Neural cell (in vitro differentiated cells): Measurements from ENCODE around the gene UBE2E1. TPM values are rescaled to one million over a fixed set of nuclear protein-coding genes. Genes with fewer than 3 reads are reported as not detected.
A peak's percentile ranks its signal among the peaks of the same experiment; 100 is the strongest.

Experiments used
- H2AFZ ChIP-seq: fragments of 200-600, 300-800 bp; sonication (generic), shearing (Covaris generic); 2 replicates; pipeline ENCODE4 v1.6.0; 2014; ENCODE audit warnings: low read depth, mild to moderate bottlenecking, antibody characterized with exemption, low read length, moderate library complexity
- H3F3A ChIP-seq: fragments of 200-600 bp; shearing (Covaris generic); 2 replicates; pipeline ENCODE4 v1.6.1; 2016; ENCODE audit warnings: mild to moderate bottlenecking, moderate library complexity, mixed read lengths, antibody characterized with exemption, low read length; ENCODE audit not compliant: insufficient read depth, poor library complexity, severe bottlenecking
- H3K27ac ChIP-seq: fragments of 200-600, 300-800 bp; sonication (generic), shearing (Covaris generic); 2 replicates; pipeline ENCODE4 v1.5.1; 2014; ENCODE audit warnings: mild to moderate bottlenecking, low read length, moderate library complexity
- H3K27me3 ChIP-seq: fragments of 300-800, 200-600 bp; sonication (generic), shearing (Covaris generic); 2 replicates; pipeline ENCODE4 v1.6.0; 2014; ENCODE audit warnings: mild to moderate bottlenecking, low read depth, low read length, moderate library complexity; ENCODE audit not compliant: insufficient read depth
- H3K36me3 ChIP-seq: fragments of 300-800, 200-600 bp; sonication (generic), shearing (Covaris generic); 2 replicates; pipeline ENCODE4 v1.5.1; 2014; ENCODE audit warnings: mild to moderate bottlenecking, antibody characterized with exemption, low read length, moderate library complexity; ENCODE audit not compliant: insufficient read depth
- H3K4me2 ChIP-seq: fragments of 300-800, 200-600 bp; sonication (generic), shearing (Covaris generic); 2 replicates; pipeline ENCODE4 v1.6.0; 2014; ENCODE audit warnings: mild to moderate bottlenecking, low read length
- H3K4me3 ChIP-seq: fragments of 300-800, 200-600 bp; sonication (generic), shearing (Covaris generic); 2 replicates; pipeline ENCODE4 v1.5.1; 2014; ENCODE audit warnings: mild to moderate bottlenecking, low read length, moderate library complexity
- H3K79me2 ChIP-seq: fragments of 200-600 bp; shearing (Covaris generic); replicated peaks from 2 replicates; pipeline ENCODE4 v1.6.0; 2014; ENCODE audit warnings: mild to moderate bottlenecking, low read length, moderate library complexity; ENCODE audit not compliant: insufficient read depth
- H3K9ac ChIP-seq: fragments of 300-800, 200-600 bp; sonication (generic), shearing (Covaris generic); 2 replicates; pipeline ENCODE4 v1.6.1; 2016; ENCODE audit warnings: mild to moderate bottlenecking, low read length, mixed read lengths
- H3K9me2 ChIP-seq: fragments of 200-600 bp; shearing (Covaris generic); 2 replicates; pipeline ENCODE4 v1.6.1; 2016; ENCODE audit warnings: mild to moderate bottlenecking, low read length, mixed read lengths; ENCODE audit not compliant: insufficient read depth
- H3K9me3 ChIP-seq: fragments of 200-600, 300-800 bp; sonication (generic), shearing (Covaris generic); 2 replicates; pipeline ENCODE4 v1.6.1; 2016; ENCODE audit warnings: mild to moderate bottlenecking, mixed run types, low read length, moderate library complexity, mixed read lengths
- H4K20me1 ChIP-seq: fragments of 200-600 bp; shearing (Covaris generic); 2 replicates; pipeline ENCODE4 v1.6.1; 2016; ENCODE audit warnings: mild to moderate bottlenecking, mixed run types; ENCODE audit not compliant: insufficient read depth
- CTCF ChIP-seq: fragments of 450-650 bp; IDR thresholded peaks from 2 replicates; pipeline ENCODE4 v1.5.1; 2014; ENCODE audit warnings: antibody characterized with exemption, mild to moderate bottlenecking, moderate library complexity; ENCODE audit not compliant: poor library complexity, severe bottlenecking
- EP300 ChIP-seq: fragments of 450-650 bp; conservative IDR thresholded peaks from 2 replicates; pipeline ENCODE4 v1.6.1; 2014; ENCODE audit warnings: antibody characterized with exemption, mild to moderate bottlenecking, moderate library complexity; ENCODE audit not compliant: poor library complexity, severe bottlenecking
- EZH2 ChIP-seq: fragments of 200-600, 300-800 bp; shearing (Covaris generic), sonication (generic); IDR thresholded peaks from 2 replicates; pipeline ENCODE4 v1.6.1; 2014; ENCODE audit warnings: antibody characterized with exemption, low read length, borderline replicate concordance, mild to moderate bottlenecking; ENCODE audit not compliant: insufficient read depth, poor library complexity, severe bottlenecking
- MXI1 ChIP-seq: fragments of 450-650 bp; conservative IDR thresholded peaks from 2 replicates; pipeline ENCODE4 v1.6.1; 2014; ENCODE audit warnings: antibody characterized with exemption, mild to moderate bottlenecking; ENCODE audit not compliant: poor library complexity, severe bottlenecking
- POLR2AphosphoS5 ChIP-seq: IDR thresholded peaks from 2 replicates; pipeline ENCODE4 v1.6.1; 2012
- RAD21 ChIP-seq: fragments of 450-650 bp; conservative IDR thresholded peaks from 2 replicates; pipeline ENCODE4 v1.6.1; 2014; ENCODE audit warnings: antibody characterized with exemption, mild to moderate bottlenecking, moderate library complexity
- REST ChIP-seq: IDR thresholded peaks from 2 replicates; pipeline ENCODE4 v1.6.1; 2012; ENCODE audit warnings: borderline replicate concordance
- SMC3 ChIP-seq: fragments of 450-650 bp; conservative IDR thresholded peaks from 2 replicates; pipeline ENCODE4 v1.6.1; 2014; ENCODE audit warnings: antibody characterized with exemption, mild to moderate bottlenecking, moderate library complexity; ENCODE audit not compliant: poor library complexity
- TAF1 ChIP-seq: IDR thresholded peaks from 2 replicates; pipeline ENCODE4 v1.6.1; 2012; ENCODE audit warnings: low read depth
- polyA plus RNA-seq: library from polyadenylated mRNA; depleted of rRNA; stranded (reverse); fragments of >200 nt; gene quantifications from 2 replicates; pipeline ENCODE4 v1.2.3, GENCODE V29; 2014

UBE2E1 gene
- polyA plus RNA-seq, 1 donor from 2014 or later, result 157 TPM

DNA sequence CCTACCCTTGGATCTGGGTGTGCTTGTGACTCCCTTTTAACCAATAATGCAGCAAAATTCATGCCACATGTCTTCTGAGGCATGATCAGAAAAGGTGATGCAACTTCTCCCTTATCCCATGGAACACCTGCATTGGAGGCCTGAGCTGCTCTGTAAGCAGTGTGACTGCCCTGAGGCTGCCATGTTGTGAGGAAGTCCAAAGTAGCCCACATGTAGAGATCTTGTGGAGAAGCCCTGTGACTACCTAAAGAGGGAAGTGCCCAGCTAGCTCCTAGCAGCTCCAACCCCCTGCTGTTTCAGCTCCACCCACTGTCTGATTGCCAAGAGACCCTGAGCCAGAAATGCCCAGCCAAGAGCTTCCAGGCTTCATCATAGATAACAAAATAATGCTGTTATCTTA, 132.9 kb downstream of the UBE2E1 start:
- Histone ChIP-seq H3K4me2 (no peak overlapping the region), H3K27ac (no peak overlapping the region), H2AFZ (no peak overlapping the region)

GRCh38 chr3:23940775-23941174, 135.0 kb downstream of the UBE2E1 start:
- Histone ChIP-seq H3K36me3 (no peaks in the 10 kb centered on the region), H3K9me2 (no peaks in the 10 kb centered on the region), H2AFZ (no peak overlapping the region), H3K79me2 (no peaks in the 10 kb centered on the region), H3K27ac (no peak overlapping the region), H3F3A (peaks cover 6% of the 10 kb centered on the region), H4K20me1 (no peaks in the 10 kb centered on the region), H3K4me3 (no peak overlapping the region), H3K9ac (no peak overlapping the region), H3K27me3 (no peaks in the 10 kb centered on the region), H3K4me2 (no peak overlapping the region), H3K9me3 (no peaks in the 10 kb centered on the region)
- TF ChIP-seq REST, result no peak
- no peak for TF ChIP-seq MXI1
- no peak for TF ChIP-seq EZH2
- TF ChIP-seq CTCF, result no peak
- TF ChIP-seq TAF1, result no peak
- TF ChIP-seq POLR2AphosphoS5, result peak; percentile 68
- TF ChIP-seq EP300, result peak; percentile 77
- no peak for TF ChIP-seq SMC3
- TF ChIP-seq RAD21, result no peak

More for the DNA sequence above, 132.9 kb downstream of the UBE2E1 start:
- no peaks in the 10 kb centered on the region for H3K27me3 ChIP-seq
- TF ChIP-seq CTCF (no peak), EZH2 (no peak), POLR2AphosphoS5 (no peak), RAD21 (no peak)
- no peaks in the 10 kb centered on the region for H3K9me2 ChIP-seq
- H3K9me3 ChIP-seq, result no peaks in the 10 kb centered on the region
- H3K36me3 ChIP-seq, result no peaks in the 10 kb centered on the region
- no peak overlapping the region for H3K9ac ChIP-seq
- no peak overlapping the region for H3K4me3 ChIP-seq
- H4K20me1 ChIP-seq, result no peaks in the 10 kb centered on the region
- H3K79me2 ChIP-seq, result no peaks in the 10 kb centered on the region
- H3F3A ChIP-seq, result no peaks in the 10 kb centered on the region

Other genes with a start within 250 kb of the UBE2E1 start
- 38.1 and 42.1 TPM in 2 replicates for gene NKIRAS1, start 111.0 kb downstream of the UBE2E1 start, polyA plus RNA-seq
- 3,247 and 3,701 TPM in 2 replicates for gene RPL15, start 111.2 kb downstream of the UBE2E1 start, polyA plus RNA-seq
- 12.9 and 13.4 TPM in 2 replicates for gene NR1D2, start 139.3 kb downstream of the UBE2E1 start, polyA plus RNA-seq